ENCODE measurements around the gene ARFIP2.
A peak's percentile ranks its signal among the peaks of the same experiment; 100 is the strongest.

Gene ARFIP2

DNA sequence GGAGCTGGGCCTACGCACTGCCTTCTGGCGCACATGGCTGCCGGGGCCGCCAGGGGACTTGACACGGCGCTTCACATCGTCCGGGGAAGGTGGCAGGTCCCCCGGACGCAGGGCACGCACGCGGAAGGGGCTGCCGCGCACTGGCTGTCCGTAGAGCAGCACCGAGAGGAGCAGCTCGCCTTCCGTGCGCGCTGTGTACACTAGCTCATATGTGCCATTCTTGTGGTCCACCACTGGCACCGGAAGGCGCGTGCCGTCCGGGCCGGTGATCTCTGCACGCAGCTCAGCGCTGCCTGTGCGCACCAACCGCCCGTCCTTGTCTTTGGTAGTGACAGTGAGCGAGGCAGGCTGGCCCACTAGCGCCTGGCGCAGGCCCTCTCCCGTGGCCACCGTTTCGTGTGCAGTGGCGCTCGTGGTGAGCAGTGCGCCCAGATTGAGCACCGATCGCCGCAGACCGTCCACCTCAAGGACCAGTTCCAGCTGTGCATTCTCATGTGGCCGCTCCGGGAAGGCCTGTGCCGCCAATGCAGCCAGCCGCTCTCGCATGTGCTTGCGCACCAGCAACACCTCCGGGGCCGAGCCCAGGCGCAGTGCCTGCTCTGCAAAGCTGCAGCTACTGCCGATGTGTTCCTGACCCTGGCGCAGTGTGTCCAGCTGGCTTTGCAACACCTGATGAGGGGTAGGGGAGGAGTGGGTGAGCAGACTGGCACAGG, 24.6 kb downstream of the ARFIP2 start:
- TF ChIP-seq ZBTB7A (IDR thresholded peaks at IDR 0.05; ENCODE audit: low read depth) (no peak), MAX (IDR thresholded peaks at IDR 0.05) (no peak), EP300 (IDR thresholded peaks at IDR 0.05; ENCODE audit: borderline replicate concordance) (no peak), CEBPB (IDR thresholded peaks at IDR 0.05) (no peak), YY1 (IDR thresholded peaks at IDR 0.05; ENCODE audit: low read depth) (no peak), TAF1 (IDR thresholded peaks at IDR 0.05; ENCODE audit: low read depth) (no peak), TEAD4 (IDR thresholded peaks at IDR 0.05) (no peak), TCF12 (IDR thresholded peaks at IDR 0.05; ENCODE audit: low read depth) (no peak), CREB1 (IDR thresholded peaks at IDR 0.05; ENCODE audit: low read depth) (no peak), RAD21 (IDR thresholded peaks at IDR 0.05; ENCODE audit: low read depth) (no peak), FOXM1 (IDR thresholded peaks at IDR 0.05; ENCODE audit: borderline replicate concordance, low read depth) (no peak), EGR1 (IDR thresholded peaks at IDR 0.05) (no peak), REST (IDR thresholded peaks at IDR 0.05; ENCODE audit: low read depth) (no peak), NFIC (IDR thresholded peaks at IDR 0.05) (no peak)
- TF ChIP-seq, protein P1, sequence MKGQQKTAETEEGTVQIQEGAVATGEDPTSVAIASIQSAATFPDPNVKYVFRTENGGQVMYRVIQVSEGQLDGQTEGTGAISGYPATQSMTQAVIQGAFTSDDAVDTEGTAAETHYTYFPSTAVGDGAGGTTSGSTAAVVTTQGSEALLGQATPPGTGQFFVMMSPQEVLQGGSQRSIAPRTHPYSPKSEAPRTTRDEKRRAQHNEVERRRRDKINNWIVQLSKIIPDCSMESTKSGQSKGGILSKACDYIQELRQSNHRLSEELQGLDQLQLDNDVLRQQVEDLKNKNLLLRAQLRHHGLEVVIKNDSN (IDR thresholded peaks at IDR 0.05) = no peak

- TF ChIP-seq YY1 (IDR thresholded peaks at IDR 0.05; ENCODE audit: low read depth) (no peak), NFIC (IDR thresholded peaks at IDR 0.05) (no peak), REST (IDR thresholded peaks at IDR 0.05; ENCODE audit: low read depth) (no peak), CREB1 (IDR thresholded peaks at IDR 0.05; ENCODE audit: low read depth) (no peak), ZBTB7A (IDR thresholded peaks at IDR 0.05; ENCODE audit: low read depth) (no peak), MAX (IDR thresholded peaks at IDR 0.05) (no peak), TCF12 (IDR thresholded peaks at IDR 0.05; ENCODE audit: low read depth) (no peak)
- TF ChIP-seq, protein P1 (IDR thresholded peaks at IDR 0.05) = peak; percentile 36; the same call in 1 of the 2 replicates
Observed at GRCh38 chr11:6455070-6455469, 26.1 kb downstream of the ARFIP2 start.

GRCh38 chr11:6453152-6453551, 28.0 kb downstream of the ARFIP2 start:
- TF ChIP-seq FOXM1 (IDR thresholded peaks at IDR 0.05; ENCODE audit: borderline replicate concordance, low read depth) = no peak
- no peak for TF ChIP-seq TAF1 (IDR thresholded peaks at IDR 0.05; ENCODE audit: low read depth)
- TF ChIP-seq NFIC (IDR thresholded peaks at IDR 0.05) = no peak
- no peak for TF ChIP-seq YY1 (IDR thresholded peaks at IDR 0.05; ENCODE audit: low read depth)
- TF ChIP-seq EP300 (IDR thresholded peaks at IDR 0.05; ENCODE audit: borderline replicate concordance) = no peak
- TF ChIP-seq CEBPB (IDR thresholded peaks at IDR 0.05) = no peak
- TF ChIP-seq TCF12 (IDR thresholded peaks at IDR 0.05; ENCODE audit: low read depth) = no peak
- no peak for TF ChIP-seq TEAD4 (IDR thresholded peaks at IDR 0.05)
- TF ChIP-seq CREB1 (IDR thresholded peaks at IDR 0.05; ENCODE audit: low read depth) = no peak
- no peak for TF ChIP-seq REST (IDR thresholded peaks at IDR 0.05; ENCODE audit: low read depth)
- TF ChIP-seq, protein P1 (IDR thresholded peaks at IDR 0.05) = no peak
- no peak for TF ChIP-seq ZBTB7A (IDR thresholded peaks at IDR 0.05; ENCODE audit: low read depth)
- TF ChIP-seq EGR1 (IDR thresholded peaks at IDR 0.05) = no peak

- TF ChIP-seq TCF12 (IDR thresholded peaks at IDR 0.05; ENCODE audit: low read depth) = no peak
- TF ChIP-seq, protein P1 (IDR thresholded peaks at IDR 0.05) = no peak
- TF ChIP-seq NFIC (IDR thresholded peaks at IDR 0.05) = no peak
- no peak for TF ChIP-seq YY1 (IDR thresholded peaks at IDR 0.05; ENCODE audit: low read depth)
- no peak for TF ChIP-seq CREB1 (IDR thresholded peaks at IDR 0.05; ENCODE audit: low read depth)
- no peak for TF ChIP-seq EP300 (IDR thresholded peaks at IDR 0.05; ENCODE audit: borderline replicate concordance)
- TF ChIP-seq TEAD4 (IDR thresholded peaks at IDR 0.05) = no peak
- TF ChIP-seq MAX (IDR thresholded peaks at IDR 0.05) = no peak
- no peak for TF ChIP-seq ZBTB7A (IDR thresholded peaks at IDR 0.05; ENCODE audit: low read depth)
- TF ChIP-seq REST (IDR thresholded peaks at IDR 0.05; ENCODE audit: low read depth) = no peak
- no peak for TF ChIP-seq CEBPB (IDR thresholded peaks at IDR 0.05)
- no peak for TF ChIP-seq FOXM1 (IDR thresholded peaks at IDR 0.05; ENCODE audit: borderline replicate concordance, low read depth)
Observed at GRCh38 chr11:6452219-6452618, 28.9 kb downstream of the ARFIP2 start.
